CMK (cell line): ENCODE measurements around the gene NBEAL2.

Source experiments
- DNase-seq: peaks from one replicate; pipeline ENCODE4 v3.0.0-alpha.2; 2010; ENCODE audit warnings: low read depth

NBEAL2 gene

DNA sequence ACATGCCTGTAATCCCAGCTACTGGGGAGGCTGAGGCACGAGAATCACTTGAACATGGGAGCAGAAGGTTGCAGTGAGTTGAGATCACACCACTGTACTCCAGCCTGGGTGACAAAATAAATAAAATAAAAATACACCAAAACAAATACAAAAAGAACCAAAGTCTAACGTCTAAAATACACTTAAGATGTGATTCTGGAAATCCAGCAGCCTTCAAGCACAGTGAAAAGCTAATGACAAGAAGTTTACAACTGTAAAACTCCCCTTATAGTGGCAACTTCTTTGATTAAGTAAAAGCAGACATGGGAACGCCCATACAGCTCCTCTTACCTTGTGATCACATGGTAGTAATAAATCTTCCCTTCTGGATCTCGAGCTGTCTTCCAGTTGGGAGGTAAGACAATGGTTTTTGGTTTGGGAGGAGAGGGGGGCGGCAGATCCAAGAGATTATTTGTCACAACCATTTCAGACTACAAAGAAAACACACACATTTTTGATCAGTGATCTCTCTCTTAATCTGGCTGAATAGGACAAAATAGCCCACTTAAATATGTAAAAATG is 62.8 kb downstream of the NBEAL2 start:
- DNase-seq = no peak

- DNase-seq = no peak
Observed at GRCh38 chr3:47047069-47047468, 67.6 kb downstream of the NBEAL2 start.

- DNase-seq = no peak
Observed at GRCh38 chr3:47047673-47048072, 68.2 kb downstream of the NBEAL2 start.

GRCh38 chr3:47054412-47054811 is 74.9 kb downstream of the NBEAL2 start:
- DNase-seq = no peak

- no peak for DNase-seq
Observed at GRCh38 chr3:47056705-47057104, 77.2 kb downstream of the NBEAL2 start.

DNA sequence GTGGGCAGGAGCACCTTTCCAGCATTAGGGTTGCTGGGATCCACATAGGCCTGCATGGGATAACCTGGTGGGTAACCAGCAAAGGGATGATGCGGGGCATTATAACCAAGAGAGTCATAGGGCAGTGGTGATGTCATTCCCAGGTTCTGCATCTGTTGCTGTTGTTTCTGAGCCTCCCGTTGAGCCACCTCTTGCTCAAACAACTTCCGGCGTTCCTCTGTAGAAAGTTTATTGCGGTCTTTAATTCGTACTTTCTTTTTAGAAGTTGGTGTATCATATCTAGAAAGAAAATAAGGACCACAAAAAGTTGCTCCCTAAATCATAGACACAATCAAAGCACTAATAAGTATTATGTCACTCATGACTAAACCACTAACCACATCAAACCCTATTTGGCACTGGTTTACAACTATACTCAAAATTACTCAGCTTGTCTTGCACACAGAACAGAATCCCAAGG is 77.8 kb downstream of the NBEAL2 start:
- DNase-seq = no peak
